ENCODE results near the gene RAB24.

DNA sequence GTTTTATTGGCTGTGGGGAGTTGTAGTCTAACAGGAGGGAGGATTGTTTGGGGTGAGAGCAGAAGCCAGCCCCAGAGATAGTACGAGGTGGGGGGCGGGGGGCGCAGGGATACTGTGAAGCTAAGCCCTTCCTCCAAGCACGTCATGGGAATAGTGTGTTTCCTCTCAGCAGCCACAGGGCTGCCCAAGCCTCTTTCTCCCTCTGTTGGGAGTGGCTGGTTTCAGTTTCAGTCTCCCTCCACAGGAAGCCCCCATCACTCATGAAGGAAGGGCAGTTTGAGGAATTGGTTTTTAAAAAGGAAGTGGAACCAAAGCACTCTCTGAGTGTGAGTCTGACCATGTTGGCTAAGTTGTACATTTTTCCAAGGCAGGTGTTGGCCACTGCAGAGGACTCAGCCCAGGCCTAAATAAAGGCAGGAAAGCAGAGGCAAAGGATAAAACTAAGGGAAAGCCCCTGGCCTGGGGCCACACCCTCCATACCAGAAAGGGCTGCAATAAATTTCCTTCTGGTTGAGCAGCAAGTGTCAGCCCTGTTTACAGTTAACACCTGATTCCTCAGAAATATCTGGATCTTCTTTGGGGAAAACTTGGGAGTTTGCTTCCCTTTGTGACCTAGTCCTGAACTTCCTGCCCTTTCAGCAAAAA lies 3.2 kb downstream of the RAB24 start:
- TF ChIP-seq, protein P1, sequence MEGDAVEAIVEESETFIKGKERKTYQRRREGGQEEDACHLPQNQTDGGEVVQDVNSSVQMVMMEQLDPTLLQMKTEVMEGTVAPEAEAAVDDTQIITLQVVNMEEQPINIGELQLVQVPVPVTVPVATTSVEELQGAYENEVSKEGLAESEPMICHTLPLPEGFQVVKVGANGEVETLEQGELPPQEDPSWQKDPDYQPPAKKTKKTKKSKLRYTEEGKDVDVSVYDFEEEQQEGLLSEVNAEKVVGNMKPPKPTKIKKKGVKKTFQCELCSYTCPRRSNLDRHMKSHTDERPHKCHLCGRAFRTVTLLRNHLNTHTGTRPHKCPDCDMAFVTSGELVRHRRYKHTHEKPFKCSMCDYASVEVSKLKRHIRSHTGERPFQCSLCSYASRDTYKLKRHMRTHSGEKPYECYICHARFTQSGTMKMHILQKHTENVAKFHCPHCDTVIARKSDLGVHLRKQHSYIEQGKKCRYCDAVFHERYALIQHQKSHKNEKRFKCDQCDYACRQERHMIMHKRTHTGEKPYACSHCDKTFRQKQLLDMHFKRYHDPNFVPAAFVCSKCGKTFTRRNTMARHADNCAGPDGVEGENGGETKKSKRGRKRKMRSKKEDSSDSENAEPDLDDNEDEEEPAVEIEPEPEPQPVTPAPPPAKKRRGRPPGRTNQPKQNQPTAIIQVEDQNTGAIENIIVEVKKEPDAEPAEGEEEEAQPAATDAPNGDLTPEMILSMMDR (conservative IDR thresholded peaks at IDR 0.05; ENCODE audit: low read depth in 2 of 2): peak; percentile 14 to 33; a peak in 2 of 4 replicates
- TF ChIP-seq EZH2 (IDR thresholded peaks at IDR 0.05; ENCODE audit: low read depth, unreplicated experiment) (no peak), JUNB (IDR thresholded peaks at IDR 0.05; ENCODE audit: unreplicated experiment) (no peak), REST (IDR thresholded peaks at IDR 0.05; ENCODE audit: unreplicated experiment) (no peak), POLR2AphosphoS5 (IDR thresholded peaks at IDR 0.05; ENCODE audit: low read depth) (no peak), EZH2phosphoT487 (IDR thresholded peaks at IDR 0.05; ENCODE audit: unreplicated experiment) (no peak), CREB1 (CRISPR knock-in tag; IDR thresholded peaks at IDR 0.05; ENCODE audit: low read depth) (no peak), ETS1 (IDR thresholded peaks at IDR 0.05) (no peak)

All from GM23338 (cell line).